H9 (cell line): Measurements from ENCODE around the gene SRP54. TPM values are rescaled to one million over a fixed set of nuclear protein-coding genes. Genes with fewer than 3 reads are reported as not detected.

ENCODE experiments used
- DNase-seq: peaks from one replicate; pipeline ENCODE4 v3.0.0-alpha.2; 2017
- H2AFZ ChIP-seq: one replicate; pipeline ENCODE4 v1.6.1; 2013; ENCODE audit warnings: mild to moderate bottlenecking, low read length, control low read depth, moderate library complexity
- H2AK5ac ChIP-seq: 2 replicates; pipeline ENCODE4 v1.6.1; 2013; ENCODE audit warnings: low read length, control low read depth, mixed read lengths; ENCODE audit not compliant: insufficient read length
- H2BK120ac ChIP-seq: one replicate; pipeline ENCODE4 v1.6.1; 2013; ENCODE audit warnings: low read depth, mild to moderate bottlenecking, low read length, control low read depth, inconsistent platforms; ENCODE audit not compliant: poor library complexity, severe bottlenecking
- H2BK12ac ChIP-seq: 2 replicates; pipeline ENCODE4 v1.6.1; 2013; ENCODE audit warnings: low read length, control low read depth, mixed read lengths, low read depth; ENCODE audit not compliant: insufficient read length
- H2BK15ac ChIP-seq: 2 replicates; pipeline ENCODE4 v1.6.1; 2013; ENCODE audit warnings: low read depth, low read length, control low read depth
- H2BK20ac ChIP-seq: one replicate; pipeline ENCODE4 v1.6.1; 2013; ENCODE audit warnings: low read depth, mild to moderate bottlenecking, low read length, control low read depth, inconsistent platforms; ENCODE audit not compliant: poor library complexity, severe bottlenecking
- H2BK5ac ChIP-seq: 2 replicates; pipeline ENCODE4 v1.6.1; 2013; ENCODE audit warnings: low read length, control low read depth, mixed read lengths; ENCODE audit not compliant: insufficient read length
- H3K14ac ChIP-seq: 2 replicates; pipeline ENCODE4 v1.6.1; 2013; ENCODE audit warnings: low read length, control low read depth; ENCODE audit not compliant: insufficient read depth
- H3K18ac ChIP-seq: 2 replicates; pipeline ENCODE4 v1.6.1; 2013; ENCODE audit warnings: low read depth, mild to moderate bottlenecking, mixed read lengths, low read length, control low read depth; ENCODE audit not compliant: insufficient read length
- H3K23ac ChIP-seq: 2 replicates; pipeline ENCODE4 v1.6.1; 2013; ENCODE audit warnings: low read length, control low read depth, mixed read lengths, low read depth; ENCODE audit not compliant: insufficient read length
- H3K23me2 ChIP-seq: 2 replicates; pipeline ENCODE4 v1.6.1; 2013; ENCODE audit warnings: low read depth, mild to moderate bottlenecking, mixed read lengths, low read length, control low read depth; ENCODE audit not compliant: insufficient read length, poor library complexity, severe bottlenecking
- H3K27ac ChIP-seq: 2 replicates; pipeline ENCODE4 v1.5.1; 2013; ENCODE audit warnings: low read length, control low read depth, mixed read lengths, low read depth; ENCODE audit not compliant: insufficient read length
- H3K27me3 ChIP-seq: 2 replicates; pipeline ENCODE4 v1.6.1; 2013; ENCODE audit warnings: low read length, control low read depth, inconsistent platforms; ENCODE audit not compliant: insufficient read depth
- H3K4ac ChIP-seq: 2 replicates; pipeline ENCODE4 v1.6.1; 2013; ENCODE audit warnings: low read depth, mild to moderate bottlenecking, control low read depth, inconsistent platforms, low read length, moderate library complexity
- H3K4me1 ChIP-seq: 2 replicates; pipeline ENCODE4 v1.6.1; 2013; ENCODE audit warnings: low read length, control low read depth, inconsistent platforms; ENCODE audit not compliant: insufficient read depth
- H3K4me2 ChIP-seq: 2 replicates; pipeline ENCODE4 v1.6.1; 2013; ENCODE audit warnings: low read length, control low read depth, mixed read lengths; ENCODE audit not compliant: insufficient read length, insufficient read depth
- H3K56ac ChIP-seq: 2 replicates; pipeline ENCODE4 v1.6.1; 2013; ENCODE audit warnings: low read depth, mild to moderate bottlenecking, mixed read lengths, low read length, control low read depth; ENCODE audit not compliant: insufficient read length
- H3K79me1 ChIP-seq: 2 replicates; pipeline ENCODE4 v1.6.1; 2013; ENCODE audit warnings: low read depth, mild to moderate bottlenecking, moderate library complexity, low read length, control low read depth, inconsistent platforms; ENCODE audit not compliant: insufficient read depth, poor library complexity, severe bottlenecking
- H3K79me2 ChIP-seq: 2 replicates; pipeline ENCODE4 v1.6.1; 2013; ENCODE audit warnings: low read length, control low read depth, inconsistent platforms; ENCODE audit not compliant: insufficient read depth
- H3K9ac ChIP-seq: 2 replicates; pipeline ENCODE4 v1.6.1; 2013; ENCODE audit warnings: low read length, control low read depth, mixed read lengths; ENCODE audit not compliant: insufficient read length; ENCODE audit errors: extremely low read depth
- H3K9me3 ChIP-seq: one replicate; pipeline ENCODE4 v1.6.1; 2013; ENCODE audit warnings: low read depth, low read length, inconsistent platforms; ENCODE audit not compliant: control insufficient read depth
- H3T11ph ChIP-seq: one replicate; pipeline ENCODE4 v1.6.1; 2013; ENCODE audit warnings: mild to moderate bottlenecking, low read length, control low read depth, inconsistent platforms
- H4K20me1 ChIP-seq: one replicate; pipeline ENCODE4 v1.6.1; 2013; ENCODE audit not compliant: control insufficient read depth, insufficient read length, insufficient read depth
- H4K5ac ChIP-seq: 2 replicates; pipeline ENCODE4 v1.6.1; 2013; ENCODE audit warnings: low read depth, mild to moderate bottlenecking, mixed read lengths, low read length, control low read depth; ENCODE audit not compliant: insufficient read length
- H4K8ac ChIP-seq: replicated peaks from 2 replicates; pipeline ENCODE4 v1.6.1; 2013; ENCODE audit warnings: low read length, control low read depth, mixed read lengths, low read depth; ENCODE audit not compliant: insufficient read length
- H4K91ac ChIP-seq: 2 replicates; pipeline ENCODE4 v1.6.1; 2013; ENCODE audit warnings: low read depth, mild to moderate bottlenecking, moderate library complexity, mixed read lengths, low read length, control low read depth; ENCODE audit not compliant: insufficient read length
- H3K27ac Mint-ChIP-seq, 3 experiments: 2 replicates in 2 of 3; 3 replicates in 1 of 3; pipeline ENCODE4 v1.8.0; 2020 to 2021; ENCODE audit warnings: mixed read lengths in 3 of 3, mild to moderate bottlenecking in 1 of 3, moderate library complexity in 1 of 3
- H3K27me3 Mint-ChIP-seq: 2 replicates; pipeline ENCODE4 v1.8.0; 2021; ENCODE audit warnings: low read depth, mild to moderate bottlenecking, moderate library complexity, mixed read lengths
- H3K36me3 Mint-ChIP-seq, 3 experiments: 2 replicates in 2 of 3; 3 replicates in 1 of 3; pipeline ENCODE4 v1.8.0; 2020 to 2021; ENCODE audit warnings: low read depth in 3 of 3, mixed read lengths in 3 of 3; ENCODE audit not compliant: insufficient read depth in 1 of 3
- H3K4me1 Mint-ChIP-seq, 2 experiments: 2 replicates each; pipeline ENCODE4 v1.8.0; 2020; ENCODE audit warnings: mixed read lengths in 2 of 2
- H3K4me3 Mint-ChIP-seq, 2 experiments: 2 replicates in 1 of 2; 3 replicates in 1 of 2; pipeline ENCODE4 v1.8.0; 2020 to 2021; ENCODE audit warnings: mild to moderate bottlenecking in 2 of 2, mixed read lengths in 2 of 2, moderate library complexity in 1 of 2
- H3K9me3 Mint-ChIP-seq, 2 experiments: 2 replicates in 1 of 2; 3 replicates in 1 of 2; pipeline ENCODE4 v1.8.0; 2020; ENCODE audit warnings: mild to moderate bottlenecking in 2 of 2, mixed read lengths in 2 of 2, moderate library complexity in 1 of 2
- CTCF ChIP-seq: fragments of 200-600 bp; sonication (generic); conservative IDR thresholded peaks from 3 replicates; pipeline ENCODE4 v1.8.0; 2021; ENCODE audit warnings: antibody characterized with exemption, mild to moderate bottlenecking
- WGBS: extraction: QIAGEN DNeasy Blood & Tissue Kit; methylation state at CpG from one replicate; pipeline ENCODE4 v1.1.7; 2013; ENCODE audit warnings: missing lambda C conversion rate, low lambda C conversion rate, mixed read lengths; ENCODE audit not compliant: insufficient read length; ENCODE audit errors: extremely low coverage; 5-methylcytosine and 5-hydroxymethylcytosine counted together
- total RNA-seq: library from RNA; stranded (reverse); gene quantifications from 2 replicates; pipeline ENCODE4 v1.2.1, GENCODE V29; 2021

SRP54 gene
- total RNA-seq, 1 experiment from 2014 or later = 57.7 TPM

- no peak for TF ChIP-seq CTCF
- Histone ChIP-seq H2BK15ac (no peak overlapping the region), H2AFZ (no peak overlapping the region), H3K79me1 (no peaks in the 10 kb centered on the region), H3K27me3 (no peaks in the 10 kb centered on the region), H3K27ac (no peak overlapping the region), H3K9ac (no peak overlapping the region), H2BK12ac (no peak overlapping the region), H3K4me1 (no peaks in the 10 kb centered on the region), H3K18ac (no peak overlapping the region), H3K23ac (no peak overlapping the region), H2BK5ac (no peak overlapping the region), H4K91ac (no peak overlapping the region), H3K56ac (no peak overlapping the region), H3K4me2 (no peak overlapping the region), H3K23me2 (no peaks in the 10 kb centered on the region), H4K8ac (no peak overlapping the region), H2BK20ac (no peak overlapping the region), H4K20me1 (no peaks in the 10 kb centered on the region), H3T11ph (no peak overlapping the region), H3K9me3 (no peaks in the 10 kb centered on the region), H2BK120ac (no peak overlapping the region), H2AK5ac (no peak overlapping the region), H3K79me2 (no peaks in the 10 kb centered on the region), H3K14ac (no peak overlapping the region), H3K4ac (no peak overlapping the region), H4K5ac (no peak overlapping the region)
- peaks cover 4 to 6% of the 10 kb centered on the region in 2 experiments; a peak in 2 of 5 replicates for H3K9me3 Mint-ChIP-seq
- no peaks in the 10 kb centered on the region for H3K4me1 Mint-ChIP-seq
- H3K27me3 Mint-ChIP-seq = no peaks in the 10 kb centered on the region
- peaks cover 0 to 4% (median 3%) of the 10 kb centered on the region in 3 experiments; a peak in 1 of 7 replicates for H3K36me3 Mint-ChIP-seq
- DNase-seq = no peak
- H3K27ac Mint-ChIP-seq = no peak overlapping the region
- WGBS = no CpG with 5 or more reads among the region's 6 CpGs
- no peak overlapping the region for H3K4me3 Mint-ChIP-seq
These were observed 45.4 kb upstream of the SRP54 start for GRCh38 chr14:34937442-34937841.
